CD4-positive, alpha-beta T cell treated with Interleukin-21 for 1 hour (primary cell): ENCODE results near the gene SPDYE17.
"Not testable (repeated sequence)": the region's sequence is repeated elsewhere in the genome, so short reads cannot be mapped to it uniquely, and the experiment has no call there.

ENCODE experiments used
- DNase-seq: peaks from one replicate; pipeline ENCODE4 v3.0.0-alpha.2; 2020

Gene SPDYE17

DNA sequence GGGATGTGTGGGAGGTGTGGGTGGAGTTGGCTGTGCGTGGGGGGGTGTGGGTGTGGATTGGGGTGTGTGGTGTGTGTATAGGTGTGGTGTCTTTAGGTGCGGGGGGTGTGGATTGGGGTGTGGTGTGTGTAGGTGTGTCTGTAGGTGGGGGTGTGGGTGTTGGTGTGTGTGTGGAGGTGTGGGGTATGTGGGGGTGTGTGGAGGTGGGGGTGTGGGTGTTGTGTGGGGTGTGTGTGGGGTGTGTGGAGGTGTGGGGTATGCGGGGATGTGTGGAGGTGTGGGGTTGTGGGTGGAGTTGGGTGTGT is 33.9 kb downstream of the SPDYE17 start:
- DNase-seq = no peak

DNA sequence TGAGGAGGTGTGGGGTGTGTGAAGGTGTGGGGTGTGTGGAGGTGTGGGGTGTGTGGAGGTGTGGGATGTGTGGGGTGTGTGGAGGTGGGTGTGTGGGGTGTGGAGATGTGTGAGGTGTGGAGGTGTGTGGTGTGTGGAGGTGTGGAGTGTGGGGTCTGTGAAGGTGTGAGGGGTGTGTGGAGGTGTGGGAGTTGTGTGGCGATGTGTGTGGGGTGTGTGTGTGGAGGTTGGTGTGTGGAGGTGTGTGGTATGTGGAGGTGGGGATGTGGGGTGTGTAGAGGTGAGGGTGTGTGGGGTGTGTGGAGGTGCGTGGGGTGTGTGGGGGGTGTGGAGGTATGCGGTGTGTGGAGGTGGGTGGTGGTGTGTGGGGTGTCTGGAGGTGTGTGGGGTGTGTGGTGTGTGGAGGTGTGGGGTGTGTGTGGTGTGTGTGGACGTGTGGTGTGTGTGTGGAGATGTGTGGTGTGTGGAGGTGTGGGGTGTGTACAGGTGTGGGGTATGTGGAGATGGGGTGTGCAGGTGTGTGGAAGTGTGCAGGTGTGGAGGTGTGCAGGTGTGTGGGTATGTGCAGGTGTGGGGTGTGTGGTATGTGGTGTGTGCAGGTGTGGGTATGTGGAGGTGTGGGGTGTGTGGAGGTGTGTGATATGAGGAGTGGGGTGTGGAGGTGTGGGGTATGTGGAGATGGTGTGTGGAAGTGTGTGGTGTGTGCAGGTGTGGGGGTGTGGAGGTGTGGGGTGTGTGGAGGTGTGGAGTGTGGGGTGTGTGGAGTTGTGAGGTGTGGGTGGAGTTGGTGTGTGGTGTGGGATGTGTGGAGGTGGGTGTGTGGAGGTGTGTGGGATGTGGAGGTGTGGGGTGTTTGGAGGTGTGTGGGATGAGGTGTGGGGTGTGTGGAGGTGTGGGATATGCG is 34.5 kb downstream of the SPDYE17 start:
- no peak for DNase-seq

DNA sequence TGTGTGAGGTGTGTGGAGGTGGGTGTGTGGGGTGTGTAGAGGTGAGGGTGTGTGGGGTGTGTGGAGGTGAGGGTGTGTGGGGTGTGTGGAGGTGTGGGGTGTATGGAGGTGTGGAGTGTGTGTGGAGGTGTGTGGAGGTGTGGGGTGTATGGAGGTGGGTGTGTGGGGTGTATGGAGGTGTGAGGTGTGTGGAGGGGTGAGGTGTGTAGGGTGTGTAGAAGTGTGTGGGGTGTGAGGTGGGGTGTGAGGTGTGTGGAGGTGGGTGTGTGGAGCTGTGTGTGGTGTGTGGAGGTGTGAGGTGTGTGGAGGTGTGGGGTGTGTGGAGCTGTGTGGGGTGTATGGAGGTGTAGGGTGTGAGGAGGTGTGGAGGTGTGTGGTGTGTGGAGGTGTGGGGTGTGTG is 35.2 kb downstream of the SPDYE17 start:
- DNase-seq = not testable (repeated sequence)

DNA sequence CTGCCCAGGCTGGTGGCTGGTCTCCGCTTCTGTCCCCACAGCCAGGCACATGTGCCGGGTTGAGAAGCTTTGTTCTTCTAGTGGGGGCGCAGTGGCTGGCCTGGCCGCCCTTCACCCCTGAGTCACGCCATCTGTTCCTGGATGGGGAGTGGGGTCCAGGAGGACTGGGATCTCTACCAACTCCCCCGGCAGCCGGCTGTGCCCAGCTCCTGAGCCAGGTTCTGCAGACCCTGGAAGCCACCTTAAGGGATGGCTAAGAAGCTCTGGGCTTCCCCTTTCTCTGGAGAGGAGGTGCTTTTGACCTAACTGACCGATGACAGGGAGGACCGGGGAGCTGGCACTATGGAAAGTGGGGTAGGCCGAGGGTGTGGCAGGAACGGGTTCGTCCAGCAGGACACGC is 37.9 kb downstream of the SPDYE17 start:
- DNase-seq = not testable (repeated sequence)

DNA sequence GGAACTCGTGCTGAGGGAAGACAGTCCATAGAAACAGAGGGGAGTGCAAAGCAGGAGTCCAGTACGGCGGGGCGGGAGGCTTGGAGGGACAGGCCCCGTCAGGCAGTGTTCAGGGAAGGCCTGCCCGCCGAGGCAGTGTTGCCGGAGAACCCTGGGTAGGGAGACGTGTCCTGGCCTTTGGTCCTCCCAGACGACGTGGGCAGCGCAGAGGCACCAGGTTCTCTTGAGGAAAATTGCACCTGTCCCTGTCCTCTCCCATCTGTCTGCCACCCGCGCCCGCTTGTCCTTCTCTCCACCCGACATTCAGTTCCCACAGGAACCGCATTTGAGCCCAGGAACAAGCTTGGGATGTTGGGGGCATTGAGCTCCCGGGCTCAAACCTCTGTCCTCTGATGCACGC is 38.3 kb downstream of the SPDYE17 start:
- DNase-seq = not testable (repeated sequence)

DNA sequence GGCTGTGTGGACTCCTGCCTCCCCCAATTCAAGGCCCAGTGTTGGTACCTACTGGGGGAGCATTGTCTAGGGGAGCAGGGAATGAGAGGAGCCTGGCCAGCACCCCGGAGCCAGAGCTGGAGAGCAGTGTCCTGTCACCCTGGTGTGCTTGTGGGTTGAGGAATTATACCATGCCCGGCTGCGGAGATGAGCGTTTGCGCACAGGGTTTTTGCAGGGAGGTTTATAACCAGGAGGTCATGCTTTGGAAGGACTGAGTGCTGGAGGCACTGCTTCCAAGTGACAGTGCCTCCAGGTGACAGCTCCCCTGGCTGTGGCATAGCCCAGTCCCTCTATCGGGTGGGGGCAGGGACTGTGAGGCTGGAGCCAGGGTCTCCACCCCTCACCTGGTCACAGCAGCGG is 39.3 kb downstream of the SPDYE17 start:
- DNase-seq = not testable (repeated sequence)

DNA sequence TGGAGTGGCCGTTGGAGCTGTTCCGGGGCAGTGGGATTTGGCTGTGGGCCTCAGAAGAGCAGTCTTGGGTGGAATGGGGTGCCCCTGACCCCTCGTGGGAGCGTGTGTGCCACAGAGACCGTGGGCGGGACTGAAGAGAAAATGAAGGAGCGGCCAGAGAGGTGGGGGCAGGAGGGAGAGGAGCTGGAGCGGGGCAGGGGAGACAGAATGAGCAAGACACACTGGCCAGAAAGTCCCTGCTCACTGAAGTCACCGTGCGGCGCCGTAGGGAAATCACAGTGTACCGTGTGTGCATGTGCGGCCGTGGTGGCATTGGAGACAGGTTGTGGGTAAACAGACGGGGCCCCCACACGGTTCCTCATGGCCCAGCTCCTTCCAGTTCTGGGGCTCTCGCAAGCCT is 40.0 kb downstream of the SPDYE17 start:
- not testable (repeated sequence) for DNase-seq

DNA sequence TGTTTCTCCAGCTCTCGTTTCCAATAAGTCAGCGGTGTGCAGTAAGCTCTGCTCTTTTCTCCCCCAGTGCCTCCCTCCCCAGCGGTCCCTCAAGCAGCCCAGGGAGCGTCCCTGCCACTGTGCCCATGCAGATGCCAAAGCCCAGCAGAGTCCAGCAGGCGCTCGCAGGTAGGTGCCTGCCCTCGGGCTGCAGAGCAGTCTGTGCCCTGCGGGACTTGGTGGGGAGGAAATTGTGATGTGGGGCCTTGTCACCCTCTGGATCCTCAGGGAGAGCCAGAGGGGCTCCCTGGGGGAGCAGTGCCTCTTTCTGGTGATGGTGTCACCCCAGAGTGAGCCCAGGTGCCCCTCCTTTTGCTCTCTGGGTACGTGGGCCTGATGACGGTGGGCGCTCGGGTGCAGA is 42.0 kb downstream of the SPDYE17 start:
- not testable (repeated sequence) for DNase-seq

DNA sequence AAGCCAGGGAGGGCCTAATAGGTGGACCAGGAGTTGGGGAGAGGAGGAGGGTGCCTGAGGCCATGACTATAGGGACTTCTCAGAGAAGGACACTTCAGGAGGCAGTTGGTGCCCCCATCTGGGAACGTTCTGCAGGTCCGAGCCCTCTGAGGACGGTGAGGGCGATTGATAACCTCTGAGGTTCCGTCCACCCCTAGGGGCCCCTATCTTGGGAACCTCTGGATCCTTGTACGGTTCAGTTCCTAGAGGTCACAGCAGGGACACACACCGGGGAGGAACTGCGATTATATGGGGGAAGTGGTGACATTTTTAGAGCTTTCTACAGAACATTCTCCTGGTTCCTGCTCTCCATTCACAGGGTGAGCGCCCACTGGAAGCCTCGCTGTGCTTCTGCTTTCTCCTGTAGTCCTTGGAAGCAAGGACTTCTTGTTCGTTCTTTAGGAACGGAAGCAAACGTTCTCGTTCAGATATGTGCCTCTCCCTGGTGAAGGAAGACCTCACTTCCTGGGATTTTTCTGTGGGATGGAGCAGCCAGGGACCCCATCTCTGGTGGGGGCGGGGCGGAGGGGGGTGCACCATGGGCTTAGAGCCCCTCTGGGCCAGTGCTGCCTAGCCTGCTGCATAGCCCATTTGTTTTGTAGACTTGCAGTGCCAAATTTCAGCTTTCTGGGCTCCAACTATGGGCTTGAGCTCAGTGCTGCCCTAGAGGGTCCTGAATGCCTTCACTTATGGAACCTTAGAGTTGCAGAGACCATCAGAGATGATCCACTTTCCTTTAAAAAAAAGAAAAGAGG is 46.0 kb downstream of the SPDYE17 start:
- DNase-seq = not testable (repeated sequence)

DNA sequence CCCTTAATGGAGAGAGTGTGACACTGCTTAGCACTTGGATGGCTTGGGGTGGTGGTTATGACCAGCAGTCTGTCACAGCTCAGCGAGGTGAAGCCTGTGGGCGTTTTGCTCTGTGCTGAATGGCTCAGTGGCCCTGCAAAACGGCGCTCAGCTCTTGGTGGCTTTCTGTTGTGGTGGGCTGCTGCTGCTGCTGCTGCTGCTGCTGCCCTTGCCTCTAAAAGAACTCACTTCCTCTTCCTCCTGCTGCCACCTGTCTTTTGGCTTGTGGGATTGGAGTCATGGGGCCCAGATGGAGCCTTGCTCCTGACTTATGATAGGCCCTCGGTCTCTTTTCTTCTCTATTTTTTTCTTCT is 47.4 kb downstream of the SPDYE17 start:
- not testable (repeated sequence) for DNase-seq

DNA sequence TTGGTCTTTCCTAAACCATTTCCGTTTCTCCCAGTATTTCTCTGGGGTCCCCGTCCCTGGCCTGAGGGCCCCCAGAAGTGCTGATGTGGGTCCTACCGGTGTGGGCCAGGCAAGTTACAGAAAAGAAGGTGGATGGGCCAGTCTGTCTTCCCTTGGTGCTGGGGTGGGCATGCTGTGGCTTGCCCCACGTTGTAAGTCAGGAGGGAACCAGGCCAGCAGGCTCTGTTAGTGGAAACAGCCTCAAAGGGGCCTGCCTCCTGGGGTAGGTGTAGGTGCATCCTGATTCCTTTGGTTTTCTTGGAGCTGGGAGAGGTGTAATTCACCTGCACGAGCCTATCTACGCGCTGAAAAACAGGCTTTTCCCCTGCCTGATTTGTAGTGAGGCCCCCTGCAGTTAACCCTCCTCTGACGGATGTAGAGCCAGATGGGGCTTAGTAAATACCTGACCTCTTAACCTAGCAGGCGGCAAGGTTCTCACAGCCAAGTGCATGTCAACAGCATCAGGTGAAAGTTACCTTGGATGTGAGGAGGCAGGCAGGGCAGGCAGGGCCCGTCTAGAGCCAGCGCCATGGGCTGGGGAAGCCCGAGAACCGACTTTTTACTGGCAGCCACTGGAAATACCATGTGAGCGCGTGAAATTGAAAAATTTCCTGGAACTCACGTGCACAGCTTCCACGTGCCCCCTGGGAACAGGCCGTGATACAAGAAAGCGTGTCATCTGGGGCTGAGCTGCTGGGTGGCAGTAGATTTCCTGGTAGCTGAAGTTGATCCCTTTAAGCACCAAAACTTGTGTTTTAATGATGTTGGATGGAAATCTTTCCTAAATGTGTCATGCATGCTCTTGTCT is 48.0 kb downstream of the SPDYE17 start:
- DNase-seq = not testable (repeated sequence)

DNA sequence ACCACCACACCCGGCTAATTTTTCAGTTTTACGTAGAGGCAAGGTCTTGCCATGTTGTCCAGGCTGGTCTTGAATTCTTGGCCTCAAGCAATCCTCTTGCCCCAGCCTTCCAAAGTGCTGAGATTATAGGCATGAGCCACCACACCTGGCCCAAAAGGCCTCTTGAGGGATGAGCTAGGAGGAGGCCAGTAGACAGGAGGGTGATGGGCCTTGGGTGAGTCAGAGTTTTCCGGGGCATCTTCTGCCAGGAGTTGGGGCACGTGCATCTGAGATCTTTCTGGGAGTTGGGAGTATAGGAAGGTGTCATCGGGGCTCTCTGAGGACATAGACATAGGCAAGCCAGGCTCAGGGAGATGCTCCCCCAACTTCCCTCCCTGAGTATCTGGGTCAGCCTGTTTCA is 48.8 kb downstream of the SPDYE17 start:
- not testable (repeated sequence) for DNase-seq

DNA sequence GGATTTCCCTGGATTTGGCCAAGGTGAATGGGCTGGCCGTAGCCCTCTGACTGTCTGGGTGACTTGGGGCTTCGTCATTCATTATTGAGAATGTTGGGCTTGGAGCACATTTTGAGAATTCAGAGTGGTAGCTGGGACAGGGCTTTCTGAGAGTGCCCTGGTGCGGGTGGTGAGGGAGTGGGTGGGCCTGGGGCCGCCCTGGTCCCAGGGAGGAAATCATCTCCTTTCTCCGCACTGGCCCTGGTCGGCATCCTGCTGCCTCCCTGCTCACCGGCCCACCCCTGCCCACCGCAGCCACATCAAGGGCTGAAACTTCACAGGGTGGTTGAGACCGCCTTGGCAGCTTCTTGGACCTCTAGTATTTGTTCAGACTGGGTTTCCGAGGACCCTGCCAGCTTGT is 49.7 kb downstream of the SPDYE17 start:
- not testable (repeated sequence) for DNase-seq

DNA sequence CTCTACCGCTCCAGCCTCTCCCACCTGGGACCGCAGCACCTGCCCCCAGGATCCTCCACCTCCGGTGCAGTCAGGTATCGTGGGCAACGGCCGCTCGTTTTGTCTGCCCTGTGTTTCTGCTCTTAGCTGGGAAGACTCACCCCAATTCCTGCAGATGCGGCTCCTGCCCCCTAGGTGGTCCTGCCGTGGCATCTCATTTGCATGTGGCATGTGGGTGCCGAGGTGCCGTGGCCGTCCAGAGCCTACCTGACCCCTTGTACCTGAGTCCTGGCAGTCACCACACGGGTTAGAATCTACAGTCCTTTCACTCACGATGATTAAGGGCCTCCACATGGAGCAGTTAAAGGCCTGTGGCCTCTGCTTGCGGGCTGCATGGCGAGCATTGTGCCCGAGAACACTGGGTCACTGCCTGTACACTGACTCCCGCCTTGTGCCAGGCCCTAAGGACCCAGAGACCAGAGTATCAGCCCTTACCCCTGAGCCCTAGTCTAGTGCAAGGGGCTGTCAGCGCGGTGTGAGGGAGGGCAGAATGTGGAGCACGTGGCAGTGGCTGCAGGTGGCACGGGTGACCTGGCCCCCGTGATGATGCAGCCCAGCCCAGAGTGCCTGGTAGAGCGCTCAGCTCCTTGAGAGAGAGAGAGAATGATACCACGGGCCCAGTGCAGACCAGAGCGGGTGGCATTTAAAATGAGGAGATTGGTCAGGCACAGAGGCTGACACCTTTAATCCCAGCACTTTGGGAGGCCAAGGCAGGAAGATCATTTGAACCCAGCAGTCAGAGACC is 50.8 kb downstream of the SPDYE17 start:
- not testable (repeated sequence) for DNase-seq

DNA sequence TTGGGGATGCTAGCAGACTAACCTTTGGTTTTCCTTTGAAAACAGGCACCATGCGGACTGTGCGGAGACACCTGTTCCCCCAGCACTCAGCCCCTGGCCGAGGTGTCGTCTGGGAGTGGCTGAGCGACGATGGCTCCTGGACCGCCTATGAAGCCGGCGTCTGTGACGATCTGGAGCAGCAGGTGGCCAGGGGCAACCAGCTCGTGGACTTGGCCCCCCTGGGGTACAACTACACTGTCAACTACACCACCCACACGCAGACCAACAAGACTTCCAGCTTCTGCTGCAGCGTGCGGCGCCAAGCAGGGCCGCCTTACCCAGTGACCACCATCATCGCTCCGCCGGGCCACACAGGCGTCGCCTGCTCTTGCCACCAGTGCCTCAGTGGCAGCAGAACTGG is 51.6 kb downstream of the SPDYE17 start:
- DNase-seq = not testable (repeated sequence)

DNA sequence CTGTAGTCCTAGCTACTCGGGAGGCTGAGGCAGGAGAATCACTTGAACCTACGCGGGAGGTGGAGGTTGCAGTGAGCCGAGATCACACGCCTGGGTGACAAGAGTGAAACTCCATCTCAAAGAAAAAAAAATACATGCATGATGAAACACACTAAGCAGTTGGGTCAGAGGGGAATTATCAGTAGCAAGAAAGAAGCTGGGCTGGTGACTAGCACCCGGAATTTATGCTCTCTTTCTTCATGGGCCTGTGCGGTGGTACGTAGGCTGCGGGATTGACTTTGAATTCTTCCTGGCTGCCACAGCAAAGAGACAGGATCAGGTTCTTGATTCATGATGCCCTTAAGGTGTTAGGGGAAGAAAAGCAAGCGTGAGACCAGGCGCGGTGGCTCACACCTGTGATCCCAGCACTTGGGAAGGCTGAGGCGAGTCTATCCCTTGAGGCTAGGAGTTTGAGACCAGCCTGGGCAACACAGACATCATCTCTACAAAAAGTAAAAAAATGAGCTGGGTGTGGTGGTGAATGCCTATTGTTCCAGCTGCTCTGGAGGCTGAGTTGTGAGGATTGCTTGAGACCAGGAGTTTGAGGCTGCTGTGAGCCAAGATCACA is 54.3 kb downstream of the SPDYE17 start:
- DNase-seq = not testable (repeated sequence)

DNA sequence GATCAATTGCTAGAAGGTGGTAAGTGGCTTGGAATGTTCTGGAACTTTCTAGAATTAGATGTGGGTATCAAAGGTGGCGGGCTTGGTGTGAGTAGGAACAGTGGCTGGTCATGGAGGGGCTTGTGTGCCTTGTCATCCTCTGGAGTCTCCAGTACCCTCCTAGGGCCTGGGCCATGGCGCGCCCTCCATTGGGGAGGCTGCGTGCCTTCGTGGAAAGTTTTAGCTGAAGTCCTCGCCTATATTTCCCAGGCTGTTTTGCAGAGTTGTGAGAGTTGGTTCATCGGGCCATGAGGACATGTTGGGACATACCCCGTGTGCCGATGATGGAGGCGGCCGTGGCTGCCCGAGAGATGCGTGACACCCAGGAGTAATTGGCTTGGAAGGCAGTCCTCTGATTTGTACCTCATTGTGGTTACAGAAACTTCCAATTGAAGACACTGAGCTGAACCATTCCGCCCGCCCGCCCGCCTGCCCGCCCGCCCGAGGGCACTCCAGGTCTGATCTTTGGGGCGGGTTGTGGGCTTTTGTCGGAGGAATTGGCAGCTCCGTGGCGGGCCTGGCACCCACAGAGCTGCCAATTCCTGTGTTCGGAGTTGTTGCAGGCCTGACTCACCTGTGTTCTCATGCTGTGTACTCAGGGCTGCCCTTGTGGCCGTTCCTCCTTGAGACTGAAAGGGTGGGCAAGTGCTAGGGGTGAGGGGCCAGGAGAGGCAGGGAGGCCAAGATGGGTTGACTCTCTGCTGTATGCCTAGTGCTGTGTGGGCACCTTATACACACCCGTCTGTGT is 57.2 kb downstream of the SPDYE17 start:
- DNase-seq = not testable (repeated sequence)

DNA sequence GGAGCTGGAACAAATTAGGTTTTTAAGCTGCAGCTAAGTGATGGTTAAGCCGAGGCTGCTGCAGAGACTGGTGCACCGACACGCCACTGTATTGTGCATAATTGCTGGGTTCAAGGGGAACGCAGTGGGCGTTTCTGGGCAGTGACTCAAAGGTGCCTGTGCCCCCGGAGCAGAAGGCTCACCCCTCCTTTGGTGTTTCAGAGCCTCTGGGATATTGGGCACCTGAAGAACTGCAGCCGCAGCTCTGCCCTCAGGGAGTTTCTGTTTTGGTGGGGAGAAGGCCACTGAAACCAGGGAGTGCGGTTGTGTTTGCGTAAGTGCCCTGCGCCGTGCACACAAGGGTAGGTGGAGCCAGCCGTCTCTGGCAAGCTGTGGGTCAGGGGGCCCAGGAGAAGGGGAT is 57.8 kb downstream of the SPDYE17 start:
- not testable (repeated sequence) for DNase-seq

DNA sequence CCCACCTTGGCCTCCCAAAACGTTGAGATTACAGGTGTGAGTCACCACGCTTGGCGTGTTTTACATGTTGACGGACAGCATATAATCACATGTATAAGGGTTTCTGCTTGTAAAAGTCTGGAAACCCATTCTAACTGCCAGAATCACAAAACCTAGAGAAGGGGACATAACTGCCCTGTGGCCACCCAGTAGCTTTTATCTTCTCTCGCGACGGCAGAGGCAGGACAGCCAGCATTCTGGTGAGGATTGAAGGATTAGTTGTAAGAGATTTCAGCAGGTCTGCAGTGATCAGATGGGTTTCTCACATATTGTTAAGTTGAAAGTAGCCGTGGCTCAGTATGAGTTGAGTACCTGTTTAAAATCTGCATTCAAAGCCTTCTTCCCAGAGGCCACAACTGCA is 59.8 kb downstream of the SPDYE17 start:
- not testable (repeated sequence) for DNase-seq
